Retinal pigment epithelial cell (primary cell): Measurements from ENCODE around the gene ZNF385C.

Experiments used
- DNase-seq: peaks from one replicate; pipeline ENCODE4 v3.0.0-alpha.2; 2010; ENCODE audit warnings: low read depth
- H3K4me3 ChIP-seq: 2 replicates; pipeline ENCODE4 v1.5.1; 2011; ENCODE audit warnings: mild to moderate bottlenecking, low read length, control low read depth, moderate library complexity
- CTCF ChIP-seq: conservative IDR thresholded peaks from 2 replicates; pipeline ENCODE4 v1.5.1; 2011; ENCODE audit warnings: low read depth, low read length, control low read depth, inconsistent platforms

Gene ZNF385C

GRCh38 chr17:42092939-42093338 is 5.3 kb downstream of the ZNF385C start:
- no peak for DNase-seq
- no peak for TF ChIP-seq CTCF

GRCh38 chr17:42090964-42091790 is 7.1 kb downstream of the ZNF385C start:
- DNase-seq = no peak
- H3K4me3 ChIP-seq = no peak overlapping the region
- TF ChIP-seq CTCF = no peak

More at GRCh38 chr17:42092939-42093338, 5.3 kb downstream of the ZNF385C start:
- no peak overlapping the region for H3K4me3 ChIP-seq

GRCh38 chr17:42088736-42089135 is 9.5 kb downstream of the ZNF385C start:
- TF ChIP-seq CTCF = no peak
- H3K4me3 ChIP-seq = no peak overlapping the region
- no peak for DNase-seq

GRCh38 chr17:42087736-42088705 is 10.3 kb downstream of the ZNF385C start:
- no peak for TF ChIP-seq CTCF
- DNase-seq = no peak
- H3K4me3 ChIP-seq = no peak overlapping the region

GRCh38 chr17:42087042-42087701 is 11.1 kb downstream of the ZNF385C start:
- no peak for DNase-seq
- TF ChIP-seq CTCF = no peak
- H3K4me3 ChIP-seq = no peak overlapping the region

GRCh38 chr17:42081516-42082129 is 16.6 kb downstream of the ZNF385C start:
- TF ChIP-seq CTCF = no peak
- no peak overlapping the region for H3K4me3 ChIP-seq
- no peak for DNase-seq
